ENCODE data around the gene EPB41L3. TPM values are rescaled to one million over a fixed set of nuclear protein-coding genes. Genes with fewer than 3 reads are reported as not detected.

The EPB41L3 gene
- total and polyA plus RNA-seq, 10 of the 15 experiments (the other 5 are each of a cell fraction or from before 2014, with no cell fraction given): 0.11 to 0.69 (median 0.23) TPM; not detected in 6

GRCh38 chr18:5516841-5517240 lies 27.0 kb downstream of the EPB41L3 start:
- Histone ChIP-seq H3K9ac (ENCODE audit: control insufficient read depth, insufficient read depth, low read length) (no peak overlapping the region), H3K27ac (ENCODE audit: control insufficient read depth, insufficient read depth) (no peak overlapping the region), H4K20me1 (ENCODE audit: control insufficient read depth, insufficient read depth) (no peaks in the 10 kb centered on the region), H2AFZ (ENCODE audit: control insufficient read depth, low read depth, low read length) (no peak overlapping the region), H3K36me3 (ENCODE audit: control insufficient read depth in 2 of 2, insufficient read depth in 2 of 2, low read length in 1 of 2) (no peaks in the 10 kb centered on the region), H3K4me1 (ENCODE audit: control insufficient read depth, insufficient read depth, low read length) (no peaks in the 10 kb centered on the region), H3K27me3 (replicated peaks in 1 of 2; ENCODE audit: control insufficient read depth in 2 of 2, insufficient read depth in 2 of 2, low read length in 1 of 2) (0 out of 4 replicates have a peak, but pooled peaks cover 0 to 2% of the 10 kb centered on the region in 2 experiments), H3K79me2 (ENCODE audit: control insufficient read depth, insufficient read depth, low read length) (no peaks in the 10 kb centered on the region), H3K4me3 (no peak overlapping the region), H3K9me3 (replicated peaks; ENCODE audit: control insufficient read depth, insufficient read depth, low read length) (no peaks in the 10 kb centered on the region), H3K4me2 (ENCODE audit: control insufficient read depth, insufficient read depth) (no peak overlapping the region)
- ChIA-PET POLR2A (no interaction called here), CTCF (no interaction called here), SMC1A (ENCODE audit: uncharacterized antibody, unreplicated experiment) (no interaction called here), RAD21 (ENCODE audit: unreplicated experiment) (no interaction called here)
- TF ChIP-seq ZNF384 (IDR thresholded peaks at IDR 0.05; ENCODE audit: borderline replicate concordance, low read depth, low read length) (no peak), MYB (IDR thresholded peaks at IDR 0.05; ENCODE audit: borderline replicate concordance, low read depth, low read length) (no peak), JUNB (IDR thresholded peaks at IDR 0.05) (no peak), KDM1A (IDR thresholded peaks at IDR 0.05; ENCODE audit: borderline replicate concordance) (no peak), ZZZ3 (IDR thresholded peaks at IDR 0.05; ENCODE audit: control insufficient read depth, insufficient read length, low read depth) (no peak), NFYA (IDR thresholded peaks at IDR 0.05; ENCODE audit: borderline replicate concordance, low read depth, low read length) (no peak)
- TF ChIP-seq, protein P1, sequence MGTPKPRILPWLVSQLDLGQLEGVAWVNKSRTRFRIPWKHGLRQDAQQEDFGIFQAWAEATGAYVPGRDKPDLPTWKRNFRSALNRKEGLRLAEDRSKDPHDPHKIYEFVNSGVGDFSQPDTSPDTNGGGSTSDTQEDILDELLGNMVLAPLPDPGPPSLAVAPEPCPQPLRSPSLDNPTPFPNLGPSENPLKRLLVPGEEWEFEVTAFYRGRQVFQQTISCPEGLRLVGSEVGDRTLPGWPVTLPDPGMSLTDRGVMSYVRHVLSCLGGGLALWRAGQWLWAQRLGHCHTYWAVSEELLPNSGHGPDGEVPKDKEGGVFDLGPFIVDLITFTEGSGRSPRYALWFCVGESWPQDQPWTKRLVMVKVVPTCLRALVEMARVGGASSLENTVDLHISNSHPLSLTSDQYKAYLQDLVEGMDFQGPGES (IDR thresholded peaks at IDR 0.05): no peak
- intact Hi-C loops (cut with micrococcal nuclease; ENCODE audit: unreplicated experiment): no loop called here
- in situ Hi-C loops (cut with MboI): no loop called here
- DNase-seq (ENCODE audit: low read depth, low spot score) (no peak), FAIRE-seq (no peak), ATAC-seq (no peak)
- no TSS peak for BruUV-seq (replicated peaks)
- 43% methylated on average over 6 of the region's 6 CpGs for WGBS (ENCODE audit: insufficient coverage, insufficient replicate concordance, low lambda C conversion rate, missing lambda C conversion rate)

All from GM12878 (cell line).